Transverse colon (tissue), 4 donors: ENCODE results near the gene CCHCR1. TPM values are rescaled to one million over a fixed set of nuclear protein-coding genes. Genes with fewer than 3 reads are reported as not detected.
"Not testable (repeated sequence)": the region's sequence is repeated elsewhere in the genome, so short reads cannot be mapped to it uniquely, and the experiment has no call there.

Source experiments
- DNase-seq: peaks from one replicate; pipeline ENCODE4 v3.0.0-alpha.2; 2019
- H3K27ac ChIP-seq, 4 donors: fragments of 200-600 bp; sonication (generic); 2 replicates each; pipeline ENCODE4 v1.5.1; 2016 to 2018; ENCODE audit warnings: inconsistent platforms in 4 of 4
- H3K27me3 ChIP-seq: fragments of 200-600 bp; sonication (generic); 2 replicates; pipeline ENCODE4 v1.5.1; 2017; ENCODE audit warnings: inconsistent platforms
- H3K36me3 ChIP-seq, 4 donors: fragments of 200-600 bp; sonication (generic); 2 replicates each; pipeline ENCODE4 v1.5.1; 2017 to 2019; ENCODE audit warnings: inconsistent platforms in 4 of 4
- H3K4me1 ChIP-seq, 4 donors: fragments of 200-600 bp; sonication (generic); 2 replicates each; pipeline ENCODE4 v1.5.1; 2017 to 2020; ENCODE audit warnings: inconsistent platforms in 4 of 4
- H3K4me3 ChIP-seq, 4 donors: fragments of 200-600 bp; sonication (generic); 1 replicate in 1 of 4; 2 replicates in 3 of 4; pipeline versions ENCODE4 v1.5.1 to v1.6.1; 2017 to 2019; ENCODE audit warnings: inconsistent platforms in 4 of 4
- H3K9me3 ChIP-seq, 2 donors: fragments of 200-600 bp; sonication (generic); 2 replicates each; pipeline ENCODE4 v1.5.1; 2017 to 2019; ENCODE audit warnings: inconsistent platforms in 2 of 2
- EP300 ChIP-seq: sonication (generic); formaldehyde crosslinking; IDR thresholded peaks from one replicate; pipeline ENCODE4 v1.6.1; 2017; ENCODE audit warnings: antibody characterized with exemption, low read depth
- POLR2A ChIP-seq: fragments of 450-650 bp; IDR thresholded peaks from one replicate; pipeline ENCODE4 v1.6.1; 2016; ENCODE audit warnings: antibody characterized with exemption, mild to moderate bottlenecking, moderate library complexity
- POLR2AphosphoS5 ChIP-seq, 3 donors: sonication (generic); formaldehyde crosslinking; IDR thresholded peaks; one replicate each; pipeline ENCODE4 v1.6.1; 2016; ENCODE audit warnings: antibody characterized with exemption in 3 of 3
- WGBS, 2 donors: methylation state at CpG; one replicate each; pipeline ENCODE4 v1.1.5; 2018; ENCODE audit warnings: low coverage in 1 of 2; 5-methylcytosine and 5-hydroxymethylcytosine counted together
- in situ Hi-C, 4 donors: fragments of 200-750 bp; cut with MboI; loops; one replicate each; pipeline versions ENCODE4 v1.15.0 to v1.15.1; 2017; ENCODE audit warnings: low sequenced_read_pairs in 3 of 4, low pct_ligation_motif_present in 1 of 4, low pct_unique_long_range_greater_than_20kb in 1 of 4
- intact Hi-C: fragments of 100-400 bp; cut with DNase I; formaldehyde crosslinking; loops from one replicate; pipeline ENCODE4 v1.15.1; 2023; ENCODE audit warnings: low total_unique reads
- total RNA-seq, 4 donors: library from RNA; depleted of rRNA; stranded (reverse); fragments of >200 nt; gene quantifications; one replicate each; pipeline ENCODE4 v1.1.0, GENCODE V29; 2016
- TF ChIP-seq, protein P1 (sequence below), 5 experiments: fragments of 200-600 bp in 3 of 5; fragments of 450-650 bp in 2 of 5; sonication (generic) in 3 of 5; IDR thresholded peaks; 1 replicate in 2 of 5; 2 replicates in 3 of 5; pipeline ENCODE4 v1.5.1; 2016 to 2017; ENCODE audit warnings: antibody characterized with exemption in 5 of 5, inconsistent platforms in 3 of 5, mild to moderate bottlenecking in 2 of 5, moderate library complexity in 1 of 5

The CCHCR1 gene
- total RNA-seq, 4 donors from 2014 or later, result 15.0 to 44.1 (median 29.9) TPM

DNA sequence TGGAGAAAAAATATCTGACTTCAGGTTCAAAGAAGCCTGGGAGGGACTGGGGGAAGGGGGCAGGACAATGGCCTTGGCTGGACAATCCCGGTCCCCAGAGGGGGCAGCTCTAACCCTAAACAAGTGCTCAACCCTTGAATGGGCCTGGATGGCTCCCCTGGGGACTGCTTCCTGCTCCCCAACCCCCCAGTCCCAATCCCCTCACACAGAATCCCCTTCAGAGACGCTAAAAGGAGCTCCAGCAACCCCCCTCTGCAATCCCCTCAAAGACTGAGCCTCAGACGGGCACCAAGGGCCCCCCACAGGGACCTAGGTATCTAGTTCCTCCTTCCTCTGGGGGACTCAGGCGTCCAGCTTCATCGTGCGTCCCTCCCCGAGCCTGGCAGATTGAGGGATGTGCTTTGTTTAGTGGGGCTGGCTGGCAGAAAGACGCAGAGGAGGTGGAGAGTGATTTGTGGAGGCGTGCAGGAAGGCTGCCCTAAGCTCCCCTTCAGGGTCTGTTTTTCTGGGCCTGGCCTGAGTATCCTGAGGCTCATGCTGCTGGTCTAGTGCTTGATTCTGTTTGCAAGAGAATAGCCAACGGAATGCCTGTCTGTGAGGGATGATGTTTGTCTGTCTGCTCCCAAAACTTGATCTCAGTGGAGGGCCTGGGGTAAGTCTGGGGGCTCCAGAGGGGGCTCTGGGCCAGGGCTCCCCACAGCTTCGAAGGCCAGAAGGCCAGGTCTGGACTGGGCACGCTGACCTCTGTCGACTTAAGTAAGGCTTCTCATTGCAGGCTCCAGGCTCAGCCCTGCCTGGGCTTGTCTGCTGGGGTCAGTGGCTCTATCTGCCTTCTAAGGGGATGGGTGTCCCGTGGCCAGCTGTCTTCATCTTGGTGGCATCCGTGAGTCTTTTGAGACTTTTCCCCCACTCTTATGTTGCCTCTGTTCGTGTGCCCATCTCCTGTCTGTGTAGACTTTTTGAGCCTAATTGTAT lies 14.6 kb upstream of the CCHCR1 start:
- intact Hi-C loops (no loop called here), in situ Hi-C loops (no loop called here)
- Histone ChIP-seq H3K4me1 (no peaks in the 10 kb centered on the region), H3K4me3 (no peak overlapping the region), H3K27ac (no peak overlapping the region), H3K36me3 (no peaks in the 10 kb centered on the region), H3K9me3 (no peaks in the 10 kb centered on the region), H3K27me3 (no peaks in the 10 kb centered on the region)
- WGBS, 2 donors, result 70 to 75% methylated on average over 3 to 15 of the region's 16 CpGs
- DNase-seq, result no peak
- TF ChIP-seq EP300, result no peak
- TF ChIP-seq POLR2A, result no peak
- TF ChIP-seq, protein P1, sequence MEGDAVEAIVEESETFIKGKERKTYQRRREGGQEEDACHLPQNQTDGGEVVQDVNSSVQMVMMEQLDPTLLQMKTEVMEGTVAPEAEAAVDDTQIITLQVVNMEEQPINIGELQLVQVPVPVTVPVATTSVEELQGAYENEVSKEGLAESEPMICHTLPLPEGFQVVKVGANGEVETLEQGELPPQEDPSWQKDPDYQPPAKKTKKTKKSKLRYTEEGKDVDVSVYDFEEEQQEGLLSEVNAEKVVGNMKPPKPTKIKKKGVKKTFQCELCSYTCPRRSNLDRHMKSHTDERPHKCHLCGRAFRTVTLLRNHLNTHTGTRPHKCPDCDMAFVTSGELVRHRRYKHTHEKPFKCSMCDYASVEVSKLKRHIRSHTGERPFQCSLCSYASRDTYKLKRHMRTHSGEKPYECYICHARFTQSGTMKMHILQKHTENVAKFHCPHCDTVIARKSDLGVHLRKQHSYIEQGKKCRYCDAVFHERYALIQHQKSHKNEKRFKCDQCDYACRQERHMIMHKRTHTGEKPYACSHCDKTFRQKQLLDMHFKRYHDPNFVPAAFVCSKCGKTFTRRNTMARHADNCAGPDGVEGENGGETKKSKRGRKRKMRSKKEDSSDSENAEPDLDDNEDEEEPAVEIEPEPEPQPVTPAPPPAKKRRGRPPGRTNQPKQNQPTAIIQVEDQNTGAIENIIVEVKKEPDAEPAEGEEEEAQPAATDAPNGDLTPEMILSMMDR (IDR thresholded peaks at IDR 0.05), result no peak
- TF ChIP-seq POLR2AphosphoS5 (IDR thresholded peaks at IDR 0.05), result no peak

DNA sequence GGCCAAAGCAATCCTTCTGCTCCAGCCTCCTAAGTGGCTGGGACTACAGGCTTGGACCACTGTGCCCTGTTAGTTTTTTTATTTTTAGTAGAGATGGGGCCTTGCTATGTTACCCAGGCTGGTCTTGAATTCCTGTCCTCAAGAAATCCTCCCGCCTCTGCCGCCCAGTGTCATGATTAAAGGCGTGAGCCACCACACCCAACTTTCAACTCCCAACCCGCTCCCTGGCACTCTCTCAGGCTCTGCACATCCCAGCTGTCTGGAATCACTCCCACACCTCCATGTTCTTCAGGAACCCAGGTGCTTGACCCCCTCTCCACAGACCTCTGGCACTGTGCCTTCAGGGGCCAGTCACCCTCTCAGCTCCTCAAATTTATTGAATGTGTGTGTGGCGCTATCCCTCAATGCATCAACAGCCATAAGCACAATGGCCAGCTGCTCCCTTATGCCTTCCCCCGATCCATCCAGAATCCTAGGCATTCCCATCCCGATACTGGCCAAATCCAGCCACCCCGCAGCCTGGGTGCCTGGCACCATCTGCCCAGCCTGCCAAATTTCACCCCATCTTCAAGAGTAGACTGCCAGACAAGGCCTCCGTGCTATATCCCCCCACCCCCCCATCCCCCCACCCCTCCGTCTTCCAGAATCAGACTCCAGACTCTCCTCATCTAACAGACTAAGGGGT lies 13.5 kb upstream of the CCHCR1 start:
- intact Hi-C loops (no loop called here), in situ Hi-C loops (no loop called here)
- 87 to 100% methylated on average over 1 to 10 of the region's 10 CpGs for WGBS, 2 donors
- H3K9me3 ChIP-seq, result no peaks in the 10 kb centered on the region
- TF ChIP-seq, protein P1 (IDR thresholded peaks at IDR 0.05), result no peak
- TF ChIP-seq POLR2A (no peak), EP300 (no peak), POLR2AphosphoS5 (IDR thresholded peaks at IDR 0.05) (no peak)
- no peak for DNase-seq
- no peak overlapping the region for H3K4me3 ChIP-seq
- no peak overlapping the region for H3K27ac ChIP-seq
- no peaks in the 10 kb centered on the region for H3K27me3 ChIP-seq
- H3K36me3 ChIP-seq, result no peaks in the 10 kb centered on the region
- H3K4me1 ChIP-seq, result no peaks in the 10 kb centered on the region

DNA sequence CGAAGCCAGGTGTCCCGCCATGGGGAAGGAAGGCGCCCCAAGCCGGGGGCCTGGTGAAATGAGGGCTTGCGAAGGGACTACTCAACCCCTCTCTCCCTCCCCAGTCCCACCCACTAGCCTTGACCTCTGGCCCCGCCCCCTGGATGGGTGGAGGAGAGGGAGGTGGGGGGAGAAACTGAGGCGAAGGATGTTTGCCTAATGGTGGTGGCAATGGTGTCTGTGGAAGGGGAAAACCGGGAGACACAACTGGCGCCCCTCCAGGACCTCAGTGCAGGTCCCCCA lies 12.9 kb upstream of the CCHCR1 start, which contains the start of gene POU5F1:
TSS of gene POU5F1 (minus strand) at position 83 of the 282 bp plus-strand sequence. CDS start at position 21, 62 bp downstream.
- no peak for DNase-seq
- in situ Hi-C loops, result no loop called here
- no peaks in the 10 kb centered on the region for H3K4me1 ChIP-seq
- H3K4me3 ChIP-seq, result no peak within 1 kb of the TSS
- H3K27ac ChIP-seq, result no peak within 1 kb of the TSS
- intact Hi-C loops, result no loop called here
- no peaks in the 10 kb centered on the region for H3K9me3 ChIP-seq
- H3K27me3 ChIP-seq, result no peaks in the 10 kb centered on the region
- TF ChIP-seq POLR2A, result no peak
- no peak for TF ChIP-seq EP300
- TF ChIP-seq POLR2AphosphoS5 (IDR thresholded peaks at IDR 0.05), result no peak
- TF ChIP-seq, protein P1 (IDR thresholded peaks at IDR 0.05), result no peak
- WGBS, 2 donors, result 80 to 83% methylated on average over 3 to 9 of the region's 9 CpGs
- no peaks in the 10 kb centered on the region for H3K36me3 ChIP-seq

DNA sequence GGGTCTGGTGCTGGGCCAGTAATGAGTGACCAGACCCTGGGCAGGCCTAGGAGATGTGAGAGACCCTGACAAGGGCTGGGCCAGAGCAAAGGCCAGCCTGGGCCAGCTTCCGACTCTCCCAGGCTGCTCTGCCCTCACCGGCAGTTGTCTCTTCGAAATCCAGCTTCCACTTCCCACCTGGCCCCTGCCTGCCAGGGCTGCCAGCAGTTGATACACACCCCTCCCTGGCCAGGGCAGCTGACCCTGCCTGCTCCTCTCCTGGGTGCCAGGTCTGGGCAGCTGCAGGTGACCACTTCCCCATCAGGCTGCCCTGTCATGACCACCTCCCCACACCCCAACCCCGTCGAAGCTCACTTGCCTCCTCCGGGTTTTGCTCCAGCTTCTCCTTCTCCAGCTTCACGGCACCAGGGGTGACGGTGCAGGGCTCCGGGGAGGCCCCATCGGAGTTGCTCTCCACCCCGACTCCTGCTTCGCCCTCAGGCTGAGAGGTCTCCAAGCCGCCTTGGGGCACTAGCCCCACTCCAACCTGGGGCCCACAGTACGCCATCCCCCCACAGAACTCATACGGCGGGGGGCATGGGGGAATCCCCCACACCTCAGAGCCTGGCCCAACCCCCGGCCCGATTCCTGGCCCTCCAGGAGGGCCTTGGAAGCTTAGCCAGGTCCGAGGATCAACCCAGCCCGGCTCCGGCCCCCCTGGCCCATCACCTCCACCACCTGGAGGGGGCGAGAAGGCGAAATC lies 12.4 kb upstream of the CCHCR1 start:
- in situ Hi-C loops, H3K36me3 ChIP-seq, H3K27ac ChIP-seq, intact Hi-C loops, H3K27me3 ChIP-seq, H3K9me3 ChIP-seq, H3K4me1 ChIP-seq, DNase-seq, H3K4me3 ChIP-seq: not testable (repeated sequence)
- 85% methylated on average over 23 of the region's 23 CpGs; no CpG with 5 or more reads in 1 of the 2 donors for WGBS, 2 donors
